Right lobe of liver (tissue), 4 donors: ENCODE measurements around the gene IL36A.

Source experiments
- POLR2A ChIP-seq: fragments of 450-650 bp; IDR thresholded peaks from one replicate; pipeline ENCODE4 v1.6.1; 2017; ENCODE audit warnings: antibody characterized with exemption, mild to moderate bottlenecking
- TF ChIP-seq, protein P1 (sequence below), 4 donors: fragments of 200-600 bp in 3 of 4; fragments of 450-650 bp in 1 of 4; IDR thresholded peaks; one replicate each; pipeline versions ENCODE4 v1.5.1 to v1.8.0; 2016 to 2022; ENCODE audit warnings: antibody characterized with exemption in 4 of 4, mild to moderate bottlenecking in 2 of 4
- donor health status: DM: no; HTN: no; CAD: no.
- donor health status: DM: no; HTN: no; CAD: no.
- donor health status: DM: no; HTN: yes; CAD: no.

DNA sequence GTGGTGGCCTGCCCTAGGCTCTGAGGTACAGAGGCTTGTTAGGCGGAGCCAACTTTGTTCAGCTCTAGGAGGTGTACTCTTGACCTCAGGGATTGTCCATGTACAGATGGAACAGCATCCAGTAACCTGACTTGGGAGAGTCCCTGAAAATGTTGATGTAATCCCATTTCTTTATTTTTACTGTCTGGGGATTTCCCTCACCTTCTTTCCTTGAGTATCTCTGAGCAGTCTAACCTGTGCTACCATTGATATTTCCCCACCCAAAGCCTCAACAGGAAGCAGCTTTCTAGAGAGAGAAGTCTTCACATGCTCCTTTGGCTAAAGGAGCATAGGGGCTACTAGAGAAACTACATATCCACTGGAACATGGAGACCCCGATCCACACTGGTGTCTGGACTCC, 10.4 kb downstream of the IL36A start:
- TF ChIP-seq, protein P1, sequence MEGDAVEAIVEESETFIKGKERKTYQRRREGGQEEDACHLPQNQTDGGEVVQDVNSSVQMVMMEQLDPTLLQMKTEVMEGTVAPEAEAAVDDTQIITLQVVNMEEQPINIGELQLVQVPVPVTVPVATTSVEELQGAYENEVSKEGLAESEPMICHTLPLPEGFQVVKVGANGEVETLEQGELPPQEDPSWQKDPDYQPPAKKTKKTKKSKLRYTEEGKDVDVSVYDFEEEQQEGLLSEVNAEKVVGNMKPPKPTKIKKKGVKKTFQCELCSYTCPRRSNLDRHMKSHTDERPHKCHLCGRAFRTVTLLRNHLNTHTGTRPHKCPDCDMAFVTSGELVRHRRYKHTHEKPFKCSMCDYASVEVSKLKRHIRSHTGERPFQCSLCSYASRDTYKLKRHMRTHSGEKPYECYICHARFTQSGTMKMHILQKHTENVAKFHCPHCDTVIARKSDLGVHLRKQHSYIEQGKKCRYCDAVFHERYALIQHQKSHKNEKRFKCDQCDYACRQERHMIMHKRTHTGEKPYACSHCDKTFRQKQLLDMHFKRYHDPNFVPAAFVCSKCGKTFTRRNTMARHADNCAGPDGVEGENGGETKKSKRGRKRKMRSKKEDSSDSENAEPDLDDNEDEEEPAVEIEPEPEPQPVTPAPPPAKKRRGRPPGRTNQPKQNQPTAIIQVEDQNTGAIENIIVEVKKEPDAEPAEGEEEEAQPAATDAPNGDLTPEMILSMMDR (IDR thresholded peaks at IDR 0.05) = no peak
- no peak for TF ChIP-seq POLR2A
